GM18858 (cell line): ENCODE measurements around the gene JADE1.

Experiments used
- ATAC-seq: cut with Tn5 transposase; IDR thresholded peaks from one replicate; pipeline ENCODE4 v1.9.1; 2021; ENCODE audit not compliant: unreplicated experiment

The JADE1 gene

GRCh38 chr4:128868758-128869157 is 59.3 kb downstream of the JADE1 start:
- ATAC-seq = no peak

DNA sequence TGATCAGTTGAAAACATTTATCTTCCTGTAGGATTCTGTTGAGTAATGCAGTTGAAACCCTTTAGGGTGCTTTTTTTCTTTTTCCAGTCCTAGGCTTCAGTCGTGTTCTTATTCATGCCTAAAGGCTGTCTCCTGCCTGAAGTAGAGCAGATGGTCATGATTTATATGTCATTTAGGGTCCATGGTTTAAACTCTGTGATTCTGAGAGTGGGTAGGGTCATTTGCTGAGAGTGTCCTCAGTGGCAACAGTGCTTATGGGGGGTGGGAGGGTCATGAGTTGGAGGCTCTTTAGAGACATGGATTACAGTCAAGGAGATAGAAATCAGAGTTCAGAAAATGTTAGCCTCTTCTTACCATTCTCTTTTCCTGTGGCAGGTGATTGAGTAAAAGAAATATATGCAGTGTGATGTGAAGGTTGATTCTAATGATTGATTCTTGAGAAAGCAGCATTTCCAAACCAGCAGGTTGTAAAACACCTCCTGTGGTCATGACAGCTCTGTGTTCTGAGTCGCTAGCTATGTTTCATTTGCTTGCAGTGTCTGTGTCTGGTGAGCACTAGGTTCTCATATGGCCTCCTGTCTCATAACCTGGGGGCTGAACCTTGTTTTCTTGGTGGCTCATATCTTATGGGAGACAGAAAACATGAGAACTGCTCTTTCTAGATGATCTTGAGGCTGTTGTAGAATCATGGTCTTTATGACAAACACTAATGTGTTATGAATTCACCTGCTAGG is 60.4 kb downstream of the JADE1 start:
- ATAC-seq = no peak

- ATAC-seq = no peak
These were observed 62.4 kb downstream of the JADE1 start for GRCh38 chr4:128871948-128872347.

DNA sequence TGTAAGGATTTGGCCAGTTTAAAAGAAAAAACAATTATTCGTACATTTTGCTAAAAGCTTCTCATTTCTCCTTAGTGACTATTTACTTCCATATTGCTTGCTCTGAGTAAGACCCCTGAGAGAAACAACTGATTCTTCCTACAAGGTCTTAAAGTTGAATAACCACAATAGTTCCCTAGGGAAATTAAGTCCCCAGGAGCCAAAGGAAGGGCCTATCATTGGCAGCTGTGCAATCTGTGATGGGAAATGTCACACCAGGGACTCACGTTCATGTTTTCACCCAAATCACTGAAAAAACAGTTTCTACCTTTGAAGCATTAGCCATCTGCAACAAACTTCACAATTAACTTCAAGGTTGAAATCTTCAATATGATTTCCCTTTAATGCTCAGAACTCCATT is 66.7 kb downstream of the JADE1 start:
- ATAC-seq = no peak

- ATAC-seq = no peak
These were observed 68.4 kb downstream of the JADE1 start for GRCh38 chr4:128877934-128878333.

DNA sequence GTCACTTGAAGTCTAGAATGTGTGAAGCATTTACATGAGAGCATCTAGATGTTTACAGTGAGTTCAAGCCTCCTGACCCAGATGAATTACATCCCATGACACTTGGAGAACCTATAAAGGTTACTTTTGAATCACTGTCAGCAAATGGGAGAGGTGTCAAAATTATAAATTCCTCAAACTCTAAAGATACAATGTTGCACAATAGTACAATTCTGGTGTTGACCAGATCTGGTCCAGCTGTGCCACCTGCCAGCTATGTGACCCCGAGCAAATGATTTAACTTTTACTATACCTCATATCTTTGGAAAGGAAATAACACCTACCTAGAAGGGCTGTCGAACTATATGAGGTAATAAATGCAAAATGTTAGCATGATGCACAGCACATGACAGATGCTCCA is 69.8 kb downstream of the JADE1 start:
- ATAC-seq = no peak

- ATAC-seq = no peak
These were observed 70.5 kb downstream of the JADE1 start for GRCh38 chr4:128879971-128880370.

GRCh38 chr4:128880662-128881061 is 71.2 kb downstream of the JADE1 start:
- no peak for ATAC-seq

DNA sequence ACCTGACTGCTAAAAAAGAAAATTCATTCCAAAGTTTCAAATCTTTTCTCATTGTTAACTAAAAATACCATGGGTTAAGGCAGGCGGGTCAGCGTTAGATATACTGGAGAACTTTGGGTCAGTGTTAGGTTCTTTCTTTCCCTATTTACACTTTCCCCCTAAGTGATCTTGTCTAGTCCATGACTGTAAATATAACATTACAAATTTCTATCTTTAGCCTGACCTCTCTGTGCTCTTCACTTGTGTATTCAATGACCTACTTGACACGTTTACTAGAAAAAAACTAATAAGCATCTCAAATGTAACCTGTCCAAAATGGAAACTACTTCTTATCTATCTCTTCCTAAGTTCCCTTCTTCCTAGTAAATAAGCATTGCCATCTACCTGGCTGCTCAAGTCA is 95.3 kb downstream of the JADE1 start:
- no peak for ATAC-seq

GRCh38 chr4:128906581-128906980 is 97.1 kb downstream of the JADE1 start:
- ATAC-seq = peak; percentile 42

- no peak for ATAC-seq
These were observed 98.5 kb downstream of the JADE1 start for GRCh38 chr4:128907981-128908380.

GRCh38 chr4:128908735-128909134 is 99.2 kb downstream of the JADE1 start:
- no peak for ATAC-seq

DNA sequence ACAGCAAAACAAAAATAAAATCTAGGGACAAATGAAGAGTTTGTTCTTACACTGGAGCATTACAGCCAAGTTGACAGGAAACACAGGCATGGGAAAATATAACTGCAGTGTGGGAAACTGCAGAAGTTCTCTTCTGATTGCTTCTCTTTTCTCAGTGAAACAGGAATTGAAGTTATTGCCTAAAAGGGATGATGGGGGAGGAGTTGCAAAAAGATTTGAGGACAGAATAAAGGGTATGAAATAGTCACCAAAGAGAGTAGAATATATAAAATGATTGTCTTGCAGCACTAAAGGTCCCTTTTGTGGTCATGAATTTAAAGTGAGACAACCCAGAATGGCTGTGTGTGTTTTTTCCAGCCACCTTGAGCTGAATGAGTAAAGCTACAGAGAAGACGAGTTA is 103.7 kb downstream of the JADE1 start:
- ATAC-seq = no peak

DNA sequence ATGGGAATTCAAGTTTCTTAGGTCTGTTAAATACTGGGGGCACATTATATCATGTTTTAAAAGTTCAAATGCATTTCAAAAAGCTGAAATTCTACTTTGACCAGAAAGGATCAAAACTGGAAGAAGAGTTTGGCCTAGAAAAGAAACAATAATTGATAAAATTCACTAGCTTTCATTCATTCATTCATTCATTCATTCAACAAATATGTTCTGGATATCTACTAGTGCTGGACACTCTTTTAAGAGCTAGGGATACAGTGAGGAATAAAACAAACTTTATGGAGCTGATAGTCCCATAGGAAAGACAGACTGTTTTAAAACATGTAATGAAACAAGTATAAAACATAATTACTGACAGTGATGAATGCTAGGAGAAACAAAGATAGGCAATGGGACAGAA is 106.0 kb downstream of the JADE1 start:
- ATAC-seq = no peak

DNA sequence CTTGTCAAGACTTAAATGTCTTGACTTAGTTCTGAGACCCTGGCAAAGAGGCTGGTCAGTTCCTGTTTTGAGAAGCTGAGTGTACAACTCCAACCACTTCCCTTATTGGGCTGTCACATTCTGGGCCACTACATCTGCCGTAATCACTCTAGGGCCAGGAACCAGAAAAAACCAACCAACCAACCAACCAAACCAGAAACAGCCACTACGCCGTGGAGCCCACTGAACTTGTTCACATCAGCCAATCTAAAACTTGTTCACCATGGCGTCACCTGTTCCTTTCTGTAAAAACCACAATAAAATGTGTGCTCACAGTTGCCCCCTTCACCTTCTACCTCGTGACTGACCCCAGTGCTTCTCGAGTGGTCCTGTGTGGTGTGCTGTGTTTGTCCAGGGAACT is 107.3 kb downstream of the JADE1 start:
- peak; percentile 46 for ATAC-seq

GRCh38 chr4:128917781-128918180 is 108.3 kb downstream of the JADE1 start:
- ATAC-seq = peak; percentile 87

DNA sequence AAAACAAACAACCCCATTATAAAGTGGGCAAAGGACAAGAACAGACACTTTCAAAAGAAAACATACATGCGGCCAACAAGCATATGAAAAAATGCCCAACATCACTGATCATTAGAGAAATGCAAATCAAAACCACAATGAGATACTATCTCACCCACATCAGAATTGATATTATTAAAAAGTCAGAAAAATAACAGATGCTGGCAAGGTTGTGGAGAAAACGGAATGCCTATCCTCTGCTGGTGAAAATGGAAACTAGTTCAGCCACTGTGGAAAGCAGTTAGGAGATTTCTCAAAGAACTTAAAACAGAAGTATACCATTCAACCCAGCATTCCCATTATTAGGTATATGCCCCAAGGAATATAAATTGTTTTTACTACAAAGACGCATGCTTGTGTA is 112.5 kb downstream of the JADE1 start:
- no peak for ATAC-seq
